HG03025 (cell line): ENCODE data around the gene LYG1.
"Not testable (repeated sequence)": the region's sequence is repeated elsewhere in the genome, so short reads cannot be mapped to it uniquely, and the experiment has no call there.

ENCODE experiments used
- ATAC-seq: cut with Tn5 transposase; IDR thresholded peaks from one replicate; pipeline ENCODE4 v1.9.1; 2021; ENCODE audit warnings: mild to moderate bottlenecking, moderate library complexity; ENCODE audit not compliant: unreplicated experiment, low FRiP score

LYG1 gene

DNA sequence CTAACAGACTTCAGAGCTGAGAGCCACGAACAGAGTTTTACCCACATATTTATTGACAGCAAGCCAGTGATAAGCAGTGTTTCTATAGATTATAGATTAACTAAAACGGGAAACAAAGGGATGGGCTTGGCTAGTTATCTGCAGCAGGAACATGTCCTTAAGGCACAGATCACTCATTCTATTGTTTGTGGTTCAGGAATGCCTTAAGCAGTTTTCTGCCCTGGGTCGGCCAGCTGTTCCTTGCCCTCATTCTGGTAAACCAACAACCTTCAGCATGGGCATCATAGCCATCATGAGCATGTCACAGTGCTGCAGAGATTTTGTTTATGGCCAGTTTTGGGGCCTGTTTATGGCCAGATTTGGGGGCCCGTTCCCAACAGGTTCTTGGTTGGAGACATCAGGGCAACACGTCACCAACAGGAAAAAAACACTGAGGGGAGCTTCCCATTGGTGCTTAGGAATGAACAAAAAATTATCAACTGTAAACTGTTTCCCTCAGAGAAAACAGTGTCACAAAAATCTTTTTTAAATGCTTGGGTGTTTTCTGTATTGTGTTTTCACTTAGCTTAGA lies 22.7 kb downstream of the LYG1 start:
- not testable (repeated sequence) for ATAC-seq

DNA sequence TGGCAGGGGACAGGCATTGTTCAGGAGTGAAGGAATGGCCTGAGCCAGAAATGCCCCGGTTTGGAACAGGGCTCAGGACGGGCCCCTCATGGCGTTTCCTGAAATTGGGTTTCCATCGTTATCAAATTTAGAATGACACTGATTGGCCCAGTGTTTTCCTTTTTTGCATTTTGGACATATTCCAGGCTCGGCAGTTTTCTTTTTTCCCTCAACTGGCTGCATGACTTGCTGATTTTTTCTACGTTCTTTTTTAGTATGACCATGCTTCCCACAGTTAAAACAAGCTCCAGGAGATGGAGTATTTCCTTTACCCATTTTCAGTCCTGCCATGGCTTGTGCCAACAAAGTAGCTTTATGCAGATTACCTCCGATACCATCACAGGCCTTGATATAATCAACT lies 25.1 kb downstream of the LYG1 start:
- no peak for ATAC-seq

DNA sequence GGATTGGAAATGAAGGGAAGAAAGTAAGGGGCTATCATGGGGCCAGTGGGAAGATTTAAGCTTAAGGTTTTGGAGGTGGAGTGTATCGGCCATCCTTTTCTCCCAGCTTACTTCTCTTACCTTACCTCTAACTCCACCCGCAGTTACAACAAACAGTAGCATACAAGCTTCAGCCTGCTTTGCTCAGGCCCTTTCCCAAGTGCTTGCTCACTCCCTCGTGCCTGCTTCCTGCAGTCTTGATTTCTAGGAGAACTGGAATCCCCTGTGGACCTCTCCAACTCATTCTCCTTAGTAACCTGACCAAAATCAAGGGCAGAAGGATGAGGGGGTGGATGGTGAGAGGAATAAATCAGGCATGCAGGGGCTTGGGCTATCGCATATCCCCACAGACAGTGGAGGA lies 39.8 kb downstream of the LYG1 start:
- no peak for ATAC-seq

DNA sequence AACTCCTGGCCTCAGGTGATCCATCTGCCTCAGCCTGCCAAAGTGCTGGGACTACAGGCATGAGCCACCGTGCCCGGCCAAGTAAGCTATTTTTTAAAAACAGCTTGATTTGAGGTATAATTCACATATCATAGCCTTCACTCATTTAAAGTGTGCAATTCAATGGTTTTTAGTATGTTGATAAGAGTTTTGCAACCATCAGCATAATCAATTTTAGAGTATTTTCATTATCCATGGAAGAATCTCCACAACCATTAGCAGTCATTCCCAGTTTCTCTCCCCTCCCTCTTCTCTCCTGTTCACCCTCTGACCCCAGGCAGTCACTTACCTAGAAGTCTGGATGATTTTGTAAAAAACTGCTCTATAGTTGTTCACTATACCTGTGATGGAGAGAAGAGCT lies 40.8 kb downstream of the LYG1 start:
- no peak for ATAC-seq

DNA sequence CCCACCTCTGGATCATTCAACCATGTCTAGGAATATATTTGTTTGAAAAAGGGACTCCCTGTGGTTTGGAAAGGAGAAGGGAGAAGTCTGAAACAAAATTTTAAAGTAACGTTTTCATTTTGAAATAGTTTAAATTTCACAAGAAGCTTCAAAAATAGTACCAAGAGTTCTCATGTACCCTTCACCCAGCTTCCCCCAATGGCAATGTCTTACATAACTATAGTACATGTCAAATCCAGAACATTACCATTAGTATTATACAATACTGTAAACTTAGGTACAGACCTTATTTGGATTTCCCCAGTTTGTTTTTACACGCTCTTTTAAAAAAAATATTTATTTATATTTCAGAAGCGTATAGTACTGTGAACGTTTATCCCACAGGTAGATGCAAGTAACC lies 41.5 kb downstream of the LYG1 start:
- no peak for ATAC-seq

DNA sequence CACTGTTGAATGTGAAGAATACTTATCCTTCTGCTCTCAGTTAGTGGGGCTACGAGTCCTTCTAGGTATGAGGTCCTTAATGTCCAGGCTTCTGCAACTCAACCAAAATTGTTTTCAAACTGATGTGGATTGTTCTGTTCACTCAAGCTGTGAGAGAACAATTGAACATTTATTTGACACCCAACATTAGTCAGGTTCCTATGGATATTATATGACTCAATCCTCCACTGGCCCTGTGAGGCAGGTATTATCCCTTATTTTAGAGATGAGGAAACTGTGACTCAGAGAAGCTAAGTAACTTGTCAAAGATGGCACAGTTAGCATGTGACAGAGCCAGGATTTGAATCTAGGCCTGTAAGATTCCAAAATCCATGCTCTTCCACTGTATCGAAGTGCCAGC lies 44.3 kb downstream of the LYG1 start:
- ATAC-seq = no peak

DNA sequence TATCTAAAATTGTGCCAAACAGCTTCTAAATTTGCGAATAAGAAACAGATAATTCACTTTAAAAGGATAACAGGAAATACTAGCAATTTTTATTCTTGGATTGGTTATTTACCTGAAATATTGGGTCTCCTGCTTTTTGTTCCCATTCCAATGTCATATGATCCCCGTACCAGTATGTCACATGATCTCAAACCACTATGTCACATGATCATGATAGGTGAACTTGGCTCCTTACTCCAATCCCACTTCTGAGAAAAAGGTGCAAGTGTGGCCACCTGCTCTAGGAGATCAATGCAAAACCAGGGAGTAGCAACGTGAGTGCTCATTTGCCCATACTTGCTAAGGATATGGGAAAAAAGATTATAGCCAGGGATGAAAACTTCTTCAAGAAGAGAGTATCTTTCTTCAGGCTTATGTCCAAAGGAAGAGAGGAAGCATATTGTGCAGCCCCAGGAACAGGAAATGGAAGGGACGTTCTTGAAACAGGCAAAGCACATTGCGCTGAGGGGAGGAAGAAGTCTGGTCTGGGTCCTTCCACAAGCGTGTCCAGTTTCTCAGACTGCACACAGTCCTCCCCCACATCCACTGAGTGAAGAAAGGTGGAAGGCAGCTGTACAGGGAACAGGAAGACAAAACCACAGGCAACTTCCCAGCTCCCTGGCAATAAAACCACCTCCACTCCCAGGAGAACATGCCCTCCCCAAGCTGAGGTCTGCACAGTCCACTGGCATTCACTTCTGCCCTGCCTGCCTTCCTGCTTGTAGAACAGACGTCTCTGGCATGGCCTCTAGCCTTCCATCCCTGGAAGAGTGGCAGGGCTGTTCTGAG lies 45.3 kb downstream of the LYG1 start, which contains the start of gene LYG2:
TSS of gene LYG2 (minus strand) at position 176 of the 828 bp plus-strand sequence. CDS start 1,406 bp downstream, outside the sequence.
- ATAC-seq = no peak

DNA sequence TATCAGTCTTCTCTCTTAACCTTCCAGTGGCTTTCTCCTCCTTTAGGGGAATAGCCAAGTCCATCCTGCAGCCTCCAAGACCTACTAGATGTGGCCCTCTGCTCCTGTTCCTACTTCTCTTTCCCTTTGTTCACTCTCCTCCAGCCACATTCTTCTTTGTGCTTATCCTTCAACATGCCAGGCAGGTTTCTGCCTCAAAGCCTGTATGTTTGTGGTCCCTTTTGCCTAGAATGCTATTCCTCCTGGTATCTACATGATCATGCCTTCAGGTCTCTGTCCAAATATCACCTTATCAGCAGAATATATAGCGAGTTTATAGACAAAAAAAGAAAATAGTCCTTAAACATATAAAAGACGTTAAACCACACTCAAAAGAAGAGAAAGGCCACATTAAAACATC lies 51.0 kb downstream of the LYG1 start:
- no peak for ATAC-seq

DNA sequence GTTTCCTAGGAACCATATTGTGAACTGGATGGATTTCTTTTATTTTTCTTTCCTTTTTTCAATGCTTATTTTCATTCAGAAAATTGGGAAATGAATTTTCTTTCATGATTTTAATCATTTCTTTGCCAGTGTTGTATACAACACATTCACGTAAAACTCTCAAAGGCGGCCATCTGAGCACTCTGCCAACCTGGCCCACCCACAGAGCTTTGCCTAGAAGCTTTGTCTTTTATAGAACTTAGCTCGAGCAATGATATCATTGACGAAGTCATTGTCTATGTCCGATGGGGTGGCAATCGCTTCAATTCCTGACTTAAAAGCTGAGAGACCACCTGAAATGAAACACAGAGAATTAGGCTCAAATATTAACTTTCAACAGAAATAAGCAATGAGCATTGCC lies 58.8 kb downstream of the LYG1 start:
- no peak for ATAC-seq

DNA sequence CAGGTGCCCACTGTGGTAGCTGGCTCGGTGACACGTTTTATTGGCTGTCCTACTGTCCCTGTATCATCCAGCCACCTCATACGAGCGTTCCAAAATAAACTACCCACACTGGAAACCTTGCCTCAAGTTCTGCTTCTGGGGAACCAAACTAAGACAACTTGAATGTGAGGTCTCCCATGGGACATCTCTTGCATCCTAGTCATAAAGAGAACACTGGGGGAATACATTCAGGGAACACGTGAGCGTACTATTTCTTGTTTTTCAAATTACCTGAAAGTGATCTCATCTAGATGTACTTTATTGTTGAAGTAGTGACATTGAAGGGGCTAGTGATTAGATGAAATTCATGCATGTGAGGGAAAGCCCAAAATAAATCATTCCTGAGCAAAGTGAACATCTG lies 60.6 kb downstream of the LYG1 start:
- ATAC-seq = no peak

DNA sequence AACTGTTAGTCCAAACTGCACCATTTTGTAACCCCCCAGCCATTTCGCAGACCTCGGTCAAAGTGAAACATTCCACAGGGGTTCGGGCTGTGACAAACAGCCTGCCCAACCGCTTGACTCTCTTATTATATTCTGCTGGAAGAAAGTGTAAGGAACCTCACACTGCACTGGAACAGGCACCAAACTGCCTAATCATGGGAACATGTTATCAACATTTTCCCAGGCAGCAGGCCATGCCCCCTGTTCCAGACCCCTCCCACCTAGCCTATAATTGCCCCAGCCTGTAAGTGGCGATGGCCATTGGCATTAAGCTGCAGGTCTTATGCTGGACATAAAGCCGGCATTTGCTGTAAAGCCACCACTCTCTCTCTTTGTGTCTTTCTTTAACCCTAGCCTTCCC lies 62.4 kb downstream of the LYG1 start:
- no peak for ATAC-seq
